COLO829 (cell line): ENCODE results near the gene TEAD3.
"Not testable (repeated sequence)": the region's sequence is repeated elsewhere in the genome, so short reads cannot be mapped to it uniquely, and the experiment has no call there.

Source experiments
- DNase-seq: peaks from one replicate; pipeline ENCODE4 v3.0.0; 2012; ENCODE audit warnings: low spot score

The TEAD3 gene

GRCh38 chr6:35451354-35452182 lies 45.3 kb downstream of the TEAD3 start:
- DNase-seq, result no peak

- peak; percentile 95 for DNase-seq
Measured at GRCh38 chr6:35449287-35449881, 47.5 kb downstream of the TEAD3 start.

DNA sequence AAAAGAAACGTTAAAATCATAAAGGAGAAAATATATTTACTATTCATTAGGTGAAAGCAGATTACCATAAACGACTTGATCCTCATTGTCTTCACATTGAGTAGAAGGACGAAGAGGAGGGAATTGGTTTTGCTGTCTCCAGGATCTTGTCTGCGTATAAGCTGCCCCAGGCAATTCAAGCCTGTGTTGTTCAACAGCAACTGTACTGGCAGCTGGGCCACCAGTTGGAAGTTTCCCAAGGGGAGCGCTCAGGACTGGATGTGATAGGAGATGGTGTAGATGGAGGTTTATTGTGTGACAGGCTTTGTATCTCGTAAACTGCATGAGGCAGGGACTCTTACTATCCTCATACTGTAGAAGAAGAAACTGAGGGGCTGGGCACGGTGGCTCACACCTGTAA lies 48.7 kb downstream of the TEAD3 start:
- no peak for DNase-seq

GRCh38 chr6:35445691-35446090 lies 51.2 kb downstream of the TEAD3 start:
- no peak for DNase-seq

GRCh38 chr6:35443341-35444030 lies 53.4 kb downstream of the TEAD3 start:
- DNase-seq, result no peak

DNA sequence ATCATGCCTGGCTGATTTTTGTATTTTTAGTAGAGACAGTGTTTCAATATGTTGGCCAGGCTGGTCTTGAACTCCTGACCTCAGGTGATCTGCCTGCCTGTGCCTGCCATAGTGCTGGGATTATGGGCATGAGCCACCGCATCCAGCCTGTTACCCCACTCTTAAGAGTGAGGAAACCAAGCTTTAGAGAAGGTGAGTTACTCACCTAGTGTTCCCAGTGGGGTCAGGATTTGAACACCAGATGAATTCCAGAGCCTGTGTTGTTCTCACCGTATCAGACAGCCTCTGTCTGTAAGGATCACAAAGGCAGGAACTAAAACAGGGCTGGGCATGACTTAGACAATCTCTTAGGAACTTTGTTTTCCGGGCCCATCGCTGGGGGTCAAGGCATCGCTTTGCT lies 54.2 kb downstream of the TEAD3 start:
- DNase-seq, result no peak

- DNase-seq, result no peak
Measured at GRCh38 chr6:35441642-35442041, 55.2 kb downstream of the TEAD3 start.

DNA sequence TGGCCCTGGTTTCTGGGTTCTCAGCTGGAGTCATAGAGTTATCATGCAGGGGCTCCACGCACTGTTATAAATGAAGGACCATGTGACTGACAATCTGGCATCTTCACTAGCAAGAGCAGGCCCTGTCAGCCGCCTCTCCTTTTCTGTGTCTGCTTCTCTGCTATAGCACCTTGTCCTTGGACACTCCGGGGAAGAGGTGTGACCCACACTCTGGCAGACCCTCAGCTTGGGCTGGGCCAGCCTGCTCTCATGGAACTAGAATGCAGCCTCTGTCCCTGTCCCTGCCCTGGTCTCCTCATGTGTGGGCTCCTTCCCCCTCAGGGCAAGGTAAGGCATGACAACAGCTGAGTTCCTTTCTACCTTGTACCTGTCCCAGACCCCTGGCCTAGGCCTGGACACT lies 55.7 kb downstream of the TEAD3 start:
- DNase-seq, result no peak

GRCh38 chr6:35439308-35439707 lies 57.6 kb downstream of the TEAD3 start:
- DNase-seq, result no peak

DNA sequence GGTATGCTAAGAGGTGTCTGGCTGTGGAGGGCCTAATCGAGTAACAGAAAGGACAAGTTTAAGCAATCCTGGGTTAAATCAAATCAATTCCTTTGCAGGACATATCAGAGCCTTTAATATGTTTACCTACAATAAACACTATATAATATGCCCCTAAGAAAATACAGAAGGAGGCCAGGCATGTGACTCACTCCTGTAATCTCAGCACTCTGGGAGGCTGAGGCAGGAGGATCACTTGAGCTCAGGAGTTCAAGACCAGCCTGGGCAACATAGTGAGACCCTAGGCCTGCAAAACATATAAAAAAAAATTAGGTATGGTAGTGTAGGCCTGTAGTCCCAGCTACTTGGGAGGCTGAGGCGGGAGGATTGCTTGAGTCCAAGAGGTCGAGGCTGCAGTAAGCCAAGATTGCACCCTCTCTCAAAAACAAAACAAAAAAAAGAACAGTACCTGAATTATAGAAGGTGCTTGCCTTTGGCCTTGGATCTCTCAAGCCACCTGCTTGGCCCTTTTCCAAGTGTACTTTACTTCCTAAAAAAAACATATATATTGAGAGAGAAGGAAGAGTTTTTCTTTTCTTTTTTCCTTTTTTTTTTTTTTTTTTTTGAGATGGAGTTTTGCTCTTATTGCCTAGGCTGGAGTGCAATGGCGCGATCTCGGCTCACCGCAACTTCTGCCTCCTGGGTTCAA lies 58.4 kb downstream of the TEAD3 start:
- not testable (repeated sequence) for DNase-seq

GRCh38 chr6:35436071-35436857 lies 60.6 kb downstream of the TEAD3 start:
- DNase-seq, result no peak

DNA sequence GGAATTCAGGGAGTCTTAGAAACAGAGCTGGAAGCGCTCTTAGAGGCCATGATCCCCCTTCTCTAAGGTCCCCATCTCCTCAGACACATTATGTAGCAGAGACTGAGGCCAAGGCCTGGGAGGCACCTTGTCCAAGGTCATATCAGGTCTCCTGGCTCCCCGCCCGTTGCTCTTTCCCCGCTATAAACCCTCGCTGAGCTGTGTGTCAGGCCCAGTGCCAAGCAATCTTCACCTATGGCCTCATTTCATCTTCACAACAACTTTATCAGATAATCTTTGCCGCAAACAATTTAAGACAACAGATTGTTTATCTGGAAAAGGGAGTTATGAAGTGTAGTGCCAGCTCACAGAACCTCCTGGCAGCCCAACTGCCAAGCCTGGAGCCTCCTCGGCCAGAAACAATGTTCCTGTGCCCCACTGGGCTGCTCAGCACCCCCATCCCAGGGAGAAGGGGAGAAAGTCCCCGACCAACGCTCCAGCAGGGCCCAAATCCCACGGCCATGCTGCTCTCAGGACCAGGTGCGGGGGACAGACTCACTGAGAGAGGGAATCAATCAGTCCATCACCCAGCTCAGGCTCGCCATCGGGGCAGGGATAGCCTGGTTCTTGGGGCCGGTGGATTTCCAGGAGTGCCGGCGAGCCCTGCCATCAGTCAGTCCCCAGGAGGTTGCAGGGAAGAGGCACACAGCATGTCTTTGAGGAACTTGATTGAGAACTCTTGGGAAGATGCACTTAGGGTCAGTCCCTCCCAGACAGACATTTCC lies 61.6 kb downstream of the TEAD3 start:
- DNase-seq, result no peak

- not testable (repeated sequence) for DNase-seq
Measured at GRCh38 chr6:35432702-35433101, 64.2 kb downstream of the TEAD3 start.

GRCh38 chr6:35432291-35432690 lies 64.6 kb downstream of the TEAD3 start:
- no peak for DNase-seq

GRCh38 chr6:35429463-35429862 lies 67.4 kb downstream of the TEAD3 start:
- no peak for DNase-seq

DNA sequence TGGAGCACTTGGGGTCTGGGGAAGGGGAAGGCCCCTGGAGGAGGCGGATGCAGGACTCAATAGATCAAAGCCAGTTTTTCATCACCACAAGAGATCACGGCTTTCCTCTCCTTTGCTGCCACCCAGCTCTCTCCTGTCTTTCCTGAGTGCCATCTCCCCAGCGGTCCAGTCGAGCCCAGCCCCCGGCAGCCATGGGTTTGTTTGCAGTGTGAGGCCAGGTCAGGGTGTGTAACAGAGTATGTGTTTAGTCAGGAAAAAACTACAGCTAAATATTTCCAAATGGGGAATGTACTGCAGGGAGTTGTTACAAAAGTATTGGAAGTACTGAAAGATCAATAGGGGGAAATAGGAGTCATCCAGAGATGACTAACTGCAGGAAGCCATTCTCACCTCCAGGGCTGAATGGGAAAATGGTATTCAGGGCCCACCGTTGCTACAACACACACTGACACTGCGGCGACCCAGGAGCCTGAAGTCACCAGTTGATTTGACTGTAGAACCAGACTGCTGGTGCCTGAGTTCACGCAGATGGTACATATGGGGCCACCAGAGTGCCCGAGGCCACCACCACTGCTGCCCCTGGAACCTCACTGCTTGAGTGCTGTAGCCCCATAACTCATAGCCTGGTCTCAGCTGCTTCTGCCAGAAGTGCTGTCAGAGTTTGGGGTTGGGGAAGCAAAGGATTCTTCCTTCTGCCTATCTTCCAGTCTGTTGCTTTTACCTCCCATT lies 68.3 kb downstream of the TEAD3 start:
- DNase-seq, result no peak

- no peak for DNase-seq
Measured at GRCh38 chr6:35427851-35428321, 69.0 kb downstream of the TEAD3 start.

- DNase-seq, result no peak
Measured at GRCh38 chr6:35427435-35427834, 69.4 kb downstream of the TEAD3 start.

DNA sequence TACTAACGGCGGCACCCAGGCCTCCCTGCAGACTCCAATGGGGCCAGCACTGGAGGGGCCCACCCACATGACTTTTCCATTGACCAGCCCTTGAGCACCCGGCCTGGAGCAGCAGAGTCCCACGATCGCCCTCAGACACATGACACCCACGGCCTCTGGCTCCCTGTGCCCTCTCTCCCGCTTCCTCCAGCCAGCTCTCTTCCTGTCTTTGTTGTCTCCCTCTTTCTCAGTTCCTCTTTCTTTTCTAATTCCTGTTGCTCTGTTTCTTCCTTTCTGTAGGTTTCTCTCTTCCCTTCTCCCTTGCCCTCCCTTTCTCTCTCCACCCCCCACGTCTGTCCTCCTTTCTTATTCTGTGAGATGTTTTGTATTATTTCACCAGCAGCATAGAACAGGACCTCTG lies 70.8 kb downstream of the TEAD3 start:
- DNase-seq, result no peak

DNA sequence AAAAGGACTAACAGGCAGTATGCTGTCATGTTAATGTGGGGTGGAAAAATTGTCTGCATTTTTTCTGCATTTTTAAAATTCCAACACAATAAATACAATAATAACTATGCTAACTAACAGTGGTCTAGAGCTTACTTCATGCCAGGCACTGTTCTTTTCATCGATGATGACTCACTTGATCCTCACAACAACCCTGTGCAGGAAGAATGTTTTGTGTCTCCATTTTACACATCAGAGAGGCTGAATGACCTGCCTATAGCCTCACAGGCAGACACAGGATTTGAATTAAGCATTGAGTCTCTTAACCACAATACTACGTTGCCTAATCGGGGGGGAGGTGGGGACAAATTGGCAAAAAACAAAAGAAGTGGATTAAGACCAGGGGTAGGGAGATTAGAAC lies 71.6 kb downstream of the TEAD3 start:
- peak; percentile 71 for DNase-seq
